IPS-18a (cell line): ENCODE data around the gene PRPF6.

Source experiments
- H3K27ac ChIP-seq: one replicate; pipeline ENCODE4 v1.5.1; 2013; ENCODE audit warnings: low read length
- H3K27me3 ChIP-seq: one replicate; pipeline ENCODE4 v1.6.1; 2013; ENCODE audit warnings: mild to moderate bottlenecking, low read length; ENCODE audit not compliant: control insufficient read depth, insufficient read depth
- H3K36me3 ChIP-seq: one replicate; pipeline ENCODE4 v1.6.1; 2013; ENCODE audit warnings: low read depth, low read length; ENCODE audit not compliant: control insufficient read depth
- H3K4me1 ChIP-seq: one replicate; pipeline ENCODE4 v1.6.1; 2013; ENCODE audit warnings: low read depth, low read length; ENCODE audit not compliant: control insufficient read depth
- H3K4me3 ChIP-seq: one replicate; pipeline ENCODE4 v1.5.1; 2013; ENCODE audit warnings: low read length
- H3K9ac ChIP-seq: one replicate; pipeline ENCODE4 v1.6.1; 2013; ENCODE audit warnings: mild to moderate bottlenecking, low read length, moderate library complexity
- H3K9me3 ChIP-seq: one replicate; pipeline ENCODE4 v1.6.1; 2013; ENCODE audit warnings: low read depth, low read length; ENCODE audit not compliant: control insufficient read depth

Gene PRPF6

DNA sequence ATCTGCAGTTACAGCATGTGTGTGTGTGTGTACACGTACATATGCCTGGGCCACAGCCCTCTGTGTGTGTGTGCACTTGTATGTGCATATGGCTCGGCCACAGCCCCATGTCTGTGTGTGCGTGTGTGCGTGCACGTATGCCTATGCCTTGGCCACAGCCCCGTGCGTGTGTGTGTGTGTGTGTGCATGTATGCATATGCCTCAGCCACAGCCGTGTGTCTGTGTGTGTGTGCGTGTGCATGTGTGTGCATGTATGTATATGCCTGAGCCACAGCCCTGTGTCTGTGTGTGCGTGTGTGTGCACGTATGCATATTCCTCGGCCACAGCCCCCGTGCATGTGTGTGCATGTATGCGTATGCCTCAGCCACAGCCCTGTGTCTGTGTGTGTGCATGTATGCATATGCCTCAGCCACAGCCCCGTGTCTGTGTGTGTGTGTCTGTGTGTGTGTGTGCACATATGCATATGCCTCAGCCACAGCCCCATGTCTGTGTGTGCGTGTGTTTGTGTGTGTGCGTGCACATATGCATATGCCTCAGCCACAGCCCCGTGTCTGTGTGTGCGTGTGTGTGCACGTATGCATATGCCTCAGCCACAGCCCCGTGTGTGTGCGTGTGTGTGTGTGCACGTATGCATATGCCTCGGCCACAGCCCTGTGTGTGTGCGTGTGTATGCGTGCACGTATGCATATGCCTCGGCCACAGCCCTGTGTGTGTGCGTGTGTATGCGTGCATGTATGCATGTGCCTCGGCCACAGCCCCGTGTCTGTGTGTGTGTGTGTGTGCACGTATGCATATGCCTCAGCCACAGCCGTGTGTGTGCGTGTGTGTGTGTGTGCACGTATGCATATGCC, 40.4 kb downstream of the PRPF6 start:
- Histone ChIP-seq H3K4me3 (no peak overlapping the region), H3K36me3 (peaks cover 56% of the 10 kb centered on the region), H3K27me3 (no peaks in the 10 kb centered on the region), H3K9ac (no peak overlapping the region), H3K9me3 (no peaks in the 10 kb centered on the region), H3K4me1 (no peaks in the 10 kb centered on the region), H3K27ac (no peak overlapping the region)

DNA sequence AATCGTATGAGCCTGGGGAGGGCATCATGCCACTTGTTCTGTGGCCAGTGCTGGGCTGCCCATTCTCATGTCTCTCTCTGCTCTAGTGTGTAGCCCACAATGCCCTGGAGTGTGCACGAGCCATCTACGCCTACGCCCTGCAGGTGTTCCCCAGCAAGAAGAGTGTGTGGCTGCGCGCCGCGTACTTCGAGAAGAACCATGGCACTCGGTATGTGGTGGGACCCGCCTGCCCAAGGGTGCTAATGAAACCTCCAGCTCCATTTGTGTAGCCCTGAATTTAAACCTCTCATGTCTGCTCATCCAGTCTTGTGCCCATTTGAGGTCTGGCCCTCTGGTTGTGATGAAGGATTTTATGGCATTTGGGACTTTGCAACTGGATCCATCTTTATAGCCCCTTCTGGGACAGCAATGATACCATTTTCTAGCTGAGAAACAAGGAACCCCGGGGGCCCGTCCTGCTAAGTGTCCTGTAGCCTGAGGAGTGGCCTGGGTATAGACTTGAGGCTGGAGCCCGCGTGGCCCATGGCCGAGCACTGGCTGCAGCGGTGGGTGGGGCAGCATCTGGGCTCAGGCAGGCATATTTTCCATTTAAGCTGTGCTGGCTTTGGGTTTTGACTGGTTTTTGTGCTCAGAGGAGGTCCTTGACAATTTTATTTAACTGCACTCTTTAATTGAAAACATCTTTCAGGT, 41.9 kb downstream of the PRPF6 start:
- no peaks in the 10 kb centered on the region for H3K4me1 ChIP-seq
- no peak overlapping the region for H3K9ac ChIP-seq
- no peaks in the 10 kb centered on the region for H3K27me3 ChIP-seq
- H3K27ac ChIP-seq, result no peak overlapping the region
- H3K36me3 ChIP-seq, result peaks cover 60% of the 10 kb centered on the region
- no peak overlapping the region for H3K4me3 ChIP-seq
- H3K9me3 ChIP-seq, result no peaks in the 10 kb centered on the region

DNA sequence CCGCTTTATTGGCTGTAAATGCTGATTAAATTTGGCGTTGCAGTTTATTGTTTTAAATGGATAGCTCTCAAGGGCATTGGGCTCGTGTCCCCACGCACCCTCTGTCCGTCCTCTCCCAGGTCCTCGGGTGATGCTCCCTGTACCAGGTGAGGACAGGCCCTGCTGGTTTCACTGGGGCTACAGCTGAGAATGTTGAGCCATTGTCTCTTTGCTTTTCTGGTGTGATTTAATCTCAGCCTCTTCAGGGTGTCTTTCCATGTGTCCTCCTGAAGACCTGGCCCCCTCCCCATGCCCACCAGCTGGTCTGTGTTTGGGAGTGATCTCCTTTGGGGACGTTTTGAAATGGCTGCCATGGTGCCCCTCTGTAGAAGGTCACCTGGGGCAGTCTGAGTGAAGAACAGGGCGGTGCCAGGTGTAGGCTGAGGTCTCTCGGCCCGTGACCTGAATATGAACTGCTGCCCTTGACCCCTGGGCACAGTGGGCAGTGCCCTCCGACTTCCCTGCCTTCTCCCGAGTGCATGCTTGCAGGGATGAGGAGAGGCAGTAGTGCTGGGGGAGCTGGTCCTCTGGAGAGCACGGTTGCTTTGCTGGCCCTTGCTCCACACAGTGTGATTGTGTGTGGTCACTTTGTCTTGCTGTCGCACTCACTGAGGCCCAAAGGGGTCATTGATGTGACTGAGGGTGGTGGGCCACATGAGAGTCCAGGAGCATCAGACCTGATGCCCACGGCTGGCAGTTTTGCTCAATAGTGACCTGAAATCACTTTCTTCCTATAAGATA, 42.6 kb downstream of the PRPF6 start:
- Histone ChIP-seq H3K27ac (no peak overlapping the region), H3K9me3 (no peaks in the 10 kb centered on the region), H3K4me3 (no peak overlapping the region), H3K36me3 (peaks cover 62% of the 10 kb centered on the region), H3K27me3 (no peaks in the 10 kb centered on the region), H3K4me1 (no peaks in the 10 kb centered on the region), H3K9ac (no peak overlapping the region)

DNA sequence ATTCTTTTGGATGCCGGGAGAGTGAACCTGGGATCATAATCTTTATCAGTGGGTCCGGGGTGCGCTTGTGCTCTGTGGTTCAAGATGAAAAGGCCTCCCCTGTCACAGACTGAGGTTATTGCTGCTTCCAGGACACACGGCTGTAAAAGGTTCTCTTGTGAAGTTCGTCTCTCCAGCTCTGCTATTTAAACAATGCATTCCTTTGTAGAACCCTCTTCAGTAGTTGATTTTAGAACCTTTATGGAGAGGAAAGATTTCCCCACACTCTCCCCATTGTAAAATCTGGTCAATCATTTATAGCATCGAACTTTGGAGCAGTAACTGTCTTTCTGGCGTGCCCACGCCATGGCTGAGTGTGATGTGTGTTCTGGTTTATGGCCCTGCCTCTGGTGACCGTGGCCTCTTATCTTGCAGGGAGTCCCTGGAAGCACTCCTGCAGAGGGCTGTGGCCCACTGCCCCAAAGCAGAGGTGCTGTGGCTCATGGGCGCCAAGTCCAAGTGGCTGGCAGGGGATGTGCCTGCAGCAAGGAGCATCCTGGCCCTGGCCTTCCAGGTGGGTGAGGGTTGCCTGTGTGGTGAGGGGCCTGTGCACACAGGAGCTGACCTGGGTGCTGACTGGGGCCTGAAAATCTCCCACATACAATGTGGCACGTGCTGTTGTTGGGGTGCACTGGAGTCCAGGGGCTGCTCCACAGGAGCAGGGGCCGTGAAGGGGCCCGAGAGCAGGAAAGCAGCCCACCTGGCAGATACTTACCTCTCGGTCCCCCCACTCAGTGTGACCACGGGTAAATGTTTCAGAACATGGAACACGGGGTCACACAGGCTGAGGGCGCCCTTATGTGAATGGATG, 43.4 kb downstream of the PRPF6 start:
- H3K4me1 ChIP-seq, result no peaks in the 10 kb centered on the region
- no peaks in the 10 kb centered on the region for H3K9me3 ChIP-seq
- peaks cover 65% of the 10 kb centered on the region for H3K36me3 ChIP-seq
- H3K4me3 ChIP-seq, result no peak overlapping the region
- no peak overlapping the region for H3K9ac ChIP-seq
- H3K27me3 ChIP-seq, result no peaks in the 10 kb centered on the region
- H3K27ac ChIP-seq, result no peak overlapping the region

DNA sequence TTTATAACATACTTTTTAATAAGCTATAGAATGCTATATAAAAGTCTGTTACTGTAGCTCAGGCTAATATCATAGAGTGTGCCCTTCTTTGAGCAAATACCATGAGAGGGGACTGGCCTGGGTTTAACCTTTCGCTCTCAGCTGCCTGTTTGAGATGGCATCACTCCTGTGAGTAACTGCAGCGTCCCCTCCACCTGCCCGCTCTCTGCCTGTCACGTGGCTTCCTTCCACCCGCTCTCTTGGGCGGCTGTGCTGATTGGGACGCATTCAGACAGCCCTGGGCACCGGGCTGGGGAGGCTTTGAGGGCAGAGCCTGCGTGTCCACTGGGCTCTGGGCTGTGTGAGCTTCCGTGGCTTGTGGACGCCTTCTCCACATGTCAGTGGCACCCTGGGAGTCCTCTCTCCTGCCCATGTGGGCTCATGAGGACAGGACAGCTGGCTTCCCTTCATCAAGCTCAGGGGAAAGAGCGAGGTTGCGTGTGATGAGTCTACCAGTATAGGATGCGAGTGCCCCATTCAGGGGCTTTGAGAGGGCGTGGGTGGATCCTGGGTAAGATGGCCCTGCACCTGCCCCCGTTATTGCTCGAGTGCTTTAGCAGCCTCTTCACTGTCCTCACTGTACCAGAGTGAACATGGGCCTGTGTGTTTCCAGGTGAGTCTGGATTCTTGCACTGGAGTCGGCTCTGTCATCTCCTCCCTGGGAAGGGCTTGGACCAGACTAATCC, 44.3 kb downstream of the PRPF6 start:
- peaks cover 67% of the 10 kb centered on the region for H3K36me3 ChIP-seq
- H3K4me3 ChIP-seq, result no peak overlapping the region
- H3K27ac ChIP-seq, result no peak overlapping the region
- no peaks in the 10 kb centered on the region for H3K4me1 ChIP-seq
- no peak overlapping the region for H3K9ac ChIP-seq
- H3K9me3 ChIP-seq, result no peaks in the 10 kb centered on the region
- no peaks in the 10 kb centered on the region for H3K27me3 ChIP-seq

DNA sequence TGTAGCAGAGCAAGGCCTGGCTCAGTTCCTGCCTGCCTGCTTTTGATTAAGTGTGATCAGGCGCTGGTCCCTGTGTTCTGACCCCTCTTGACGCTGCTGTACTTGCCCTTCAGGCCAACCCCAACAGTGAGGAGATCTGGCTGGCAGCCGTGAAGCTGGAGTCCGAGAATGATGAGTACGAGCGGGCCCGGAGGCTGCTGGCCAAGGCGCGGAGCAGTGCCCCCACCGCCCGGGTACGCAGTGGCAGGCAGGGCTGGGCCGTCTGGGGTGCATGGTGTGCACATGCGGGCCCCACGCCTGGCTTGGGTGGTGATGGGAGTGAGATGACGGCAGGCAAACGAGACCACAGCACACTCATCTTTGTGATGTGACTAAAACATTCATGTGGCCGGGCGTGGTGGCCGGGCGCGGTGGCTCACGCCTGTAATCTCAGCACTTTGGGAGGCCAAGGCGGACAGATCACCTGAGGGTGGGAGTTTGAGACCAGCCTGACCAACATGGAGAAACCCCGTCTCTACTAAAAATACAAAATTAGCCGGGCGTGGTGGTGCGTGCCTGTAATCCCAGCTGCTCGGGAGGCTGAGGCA, 45.0 kb downstream of the PRPF6 start:
- Histone ChIP-seq H3K27me3 (no peaks in the 10 kb centered on the region), H3K4me1 (no peaks in the 10 kb centered on the region), H3K9ac (no peak overlapping the region), H3K27ac (no peak overlapping the region), H3K9me3 (no peaks in the 10 kb centered on the region), H3K4me3 (no peak overlapping the region), H3K36me3 (peaks cover 67% of the 10 kb centered on the region)

DNA sequence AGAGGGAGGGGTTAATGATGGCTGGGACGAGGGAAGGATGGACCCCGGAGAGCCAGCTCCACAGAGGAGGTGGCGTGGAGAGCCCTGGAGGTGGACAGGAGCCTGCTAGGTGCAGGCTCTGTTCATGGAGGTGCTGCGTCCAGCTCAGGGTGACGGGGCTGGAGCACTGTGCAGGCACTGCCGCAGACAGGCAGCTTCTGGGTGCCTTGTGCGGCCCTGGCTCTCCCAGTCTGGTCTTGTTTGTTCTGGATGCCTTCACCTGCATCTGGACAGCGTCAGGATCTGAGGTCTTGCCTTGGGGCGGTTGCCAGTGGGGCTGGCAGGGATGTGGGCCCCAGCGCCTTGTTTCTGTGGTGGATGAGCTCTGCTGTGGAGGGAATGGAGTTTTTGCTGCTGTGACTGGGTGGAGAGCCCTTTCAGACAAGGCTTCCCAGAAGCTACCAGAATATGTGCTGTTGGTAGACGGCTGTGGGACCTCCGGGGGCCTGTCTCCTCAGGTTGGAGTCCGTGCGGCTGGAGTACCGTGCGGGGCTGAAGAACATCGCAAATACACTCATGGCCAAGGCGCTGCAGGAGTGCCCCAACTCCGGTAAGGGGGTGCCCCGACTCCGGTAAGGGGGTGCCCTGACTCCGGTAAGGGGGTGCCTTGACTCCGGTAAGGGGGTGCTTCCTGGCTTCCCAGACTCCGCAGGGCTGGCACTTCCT, 47.2 kb downstream of the PRPF6 start:
- no peaks in the 10 kb centered on the region for H3K4me1 ChIP-seq

DNA sequence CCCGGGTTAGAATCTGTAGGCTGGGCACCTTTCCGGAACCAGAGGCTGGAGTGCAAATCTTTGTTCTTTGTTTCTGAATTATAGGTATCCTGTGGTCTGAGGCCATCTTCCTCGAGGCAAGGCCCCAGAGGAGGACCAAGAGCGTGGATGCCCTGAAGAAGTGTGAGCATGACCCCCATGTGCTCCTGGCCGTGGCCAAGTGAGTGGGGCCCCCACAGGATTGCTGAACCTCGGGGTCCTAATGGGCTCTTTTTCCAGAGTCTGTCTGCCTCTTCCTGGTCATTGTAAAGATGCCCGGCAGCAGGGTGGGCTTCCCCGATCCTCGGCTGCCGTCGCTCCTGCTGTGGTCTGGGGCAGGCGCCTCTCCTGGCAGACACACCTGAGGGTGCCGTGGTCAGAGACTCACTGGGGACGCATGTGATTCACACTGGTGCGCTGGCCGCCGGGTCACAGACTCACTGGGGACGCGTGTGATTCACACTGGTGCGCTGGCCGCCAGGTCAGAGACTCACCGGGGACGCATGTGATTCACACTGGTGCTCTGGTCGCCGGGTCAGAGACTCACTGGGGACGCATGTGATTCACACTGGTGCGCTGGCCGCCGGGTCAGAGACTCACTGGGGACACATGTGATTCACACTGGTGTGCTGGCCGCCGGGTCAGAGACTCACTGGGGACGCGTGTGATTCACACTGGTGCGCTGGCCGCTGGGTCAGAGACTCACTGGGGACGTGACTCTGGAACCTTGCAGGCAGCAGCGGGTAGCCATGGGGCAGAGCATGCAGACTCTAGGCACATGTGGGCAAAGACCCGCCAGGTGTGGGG, 48.6 kb downstream of the PRPF6 start:
- Histone ChIP-seq H3K27me3 (no peaks in the 10 kb centered on the region), H3K9me3 (no peaks in the 10 kb centered on the region), H3K9ac (no peak overlapping the region), H3K4me1 (no peaks in the 10 kb centered on the region), H3K4me3 (no peak overlapping the region), H3K36me3 (peaks cover 66% of the 10 kb centered on the region), H3K27ac (no peak overlapping the region)

More for the DNA sequence above, 47.2 kb downstream of the PRPF6 start:
- Histone ChIP-seq H3K4me3 (no peak overlapping the region), H3K27me3 (no peaks in the 10 kb centered on the region), H3K9ac (no peak overlapping the region), H3K27ac (no peak overlapping the region), H3K9me3 (no peaks in the 10 kb centered on the region), H3K36me3 (peaks cover 74% of the 10 kb centered on the region)

DNA sequence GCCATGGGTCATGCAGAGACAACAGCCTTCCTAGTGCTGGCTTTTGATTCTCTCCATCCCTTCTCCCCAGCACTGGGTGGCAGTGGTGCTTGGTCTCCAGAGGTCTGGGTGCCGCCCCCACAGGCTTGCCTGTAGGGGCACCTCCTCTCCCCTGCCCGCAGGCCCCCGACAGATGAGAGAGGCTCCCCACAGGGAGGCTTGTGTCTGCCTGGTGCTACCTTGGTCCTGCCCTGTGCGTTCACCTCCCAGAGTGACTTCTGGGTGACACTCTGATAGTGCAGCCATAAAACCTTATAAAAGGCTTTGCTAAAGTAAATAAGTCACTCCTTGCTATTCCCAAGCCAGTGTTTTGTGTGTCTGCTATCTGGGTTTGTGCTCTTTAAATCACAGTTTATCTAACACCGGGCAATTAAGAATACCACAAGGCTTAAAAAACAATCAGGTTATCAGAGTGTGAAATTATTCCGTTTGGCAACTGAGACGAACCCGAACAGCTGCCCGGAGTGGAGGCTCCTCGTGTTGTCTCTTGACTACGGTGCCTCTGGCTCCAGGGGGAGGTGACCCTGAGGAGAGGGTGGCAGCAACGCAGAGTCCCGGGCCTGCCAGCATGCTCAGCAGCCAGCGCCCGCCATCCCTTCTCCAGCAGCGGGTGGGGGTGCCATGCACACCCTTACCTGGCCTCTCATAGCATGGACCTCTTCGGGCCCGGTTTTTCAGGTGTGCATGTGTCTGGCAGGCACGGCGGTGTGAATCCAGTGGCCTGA, 49.6 kb downstream of the PRPF6 start:
- Histone ChIP-seq H3K9me3 (no peaks in the 10 kb centered on the region), H3K27ac (no peak overlapping the region), H3K27me3 (no peaks in the 10 kb centered on the region), H3K36me3 (peaks cover 56% of the 10 kb centered on the region), H3K4me1 (no peaks in the 10 kb centered on the region), H3K4me3 (no peak overlapping the region), H3K9ac (no peak overlapping the region)
